WTC11 (cell line): ENCODE data around the gene SLC23A2. TPM values are rescaled to one million over a fixed set of nuclear protein-coding genes. Genes with fewer than 3 reads are reported as not detected.

Experiments
- ATAC-seq: fragments of 200-7000 bp; cut with Tn5 transposase; 2 replicates; pipeline ENCODE4 v1.10.0; 2021; ENCODE audit warnings: mild to moderate bottlenecking, moderate library complexity
- CTCF ChIA-PET: fragments of 300-600 bp; sonication (Branson Sonifier 250); formaldehyde crosslinking; loops from one replicate; lab custom pipeline; 2021; ENCODE audit warnings: antibody characterized with exemption; lab: Charles Lee
- POLR2A ChIA-PET: fragments of 350-600 bp; sonication (Branson Sonifier 250); formaldehyde crosslinking; loops from one replicate; lab custom pipeline; 2021; ENCODE audit warnings: antibody characterized with exemption; lab: Charles Lee
- DNase-seq: peaks from one replicate; pipeline ENCODE4 v3.0.0; 2021; ENCODE audit warnings: low spot score
- H3K27ac Mint-ChIP-seq: 2 replicates; pipeline ENCODE4 v1.8.0; 2021; ENCODE audit warnings: mixed read lengths
- H3K27me3 Mint-ChIP-seq: 2 replicates; pipeline ENCODE4 v1.8.0; 2021; ENCODE audit warnings: low read depth, mild to moderate bottlenecking, moderate library complexity, mixed read lengths
- H3K36me3 Mint-ChIP-seq: 2 replicates; pipeline ENCODE4 v1.8.0; 2021; ENCODE audit warnings: mixed read lengths
- H3K4me1 Mint-ChIP-seq: 2 replicates; pipeline ENCODE4 v1.8.0; 2022; ENCODE audit warnings: mixed read lengths
- H3K4me3 Mint-ChIP-seq: 2 replicates; pipeline ENCODE4 v1.8.0; 2021; ENCODE audit warnings: mild to moderate bottlenecking, moderate library complexity, mixed read lengths
- H3K9me3 Mint-ChIP-seq: 2 replicates; pipeline ENCODE4 v1.8.0; 2021; ENCODE audit warnings: mixed read lengths
- CREM ChIP-seq: sonication (generic); formaldehyde crosslinking; IDR thresholded peaks from 2 replicates; pipeline ENCODE4 v1.8.1; 2022; ENCODE audit warnings: mild to moderate bottlenecking, missing genetic modification reagents, moderate library complexity
- ELF4 ChIP-seq: sonication (generic); formaldehyde crosslinking; IDR thresholded peaks from 2 replicates; pipeline ENCODE4 v1.8.1; 2022; ENCODE audit warnings: low read depth, mild to moderate bottlenecking, moderate library complexity, missing genetic modification reagents
- ERG ChIP-seq: fragments of 250-450 bp; sonication (Bioruptor Pico); IDR thresholded peaks from 2 replicates; pipeline ENCODE4 v1.8.0; 2021; ENCODE audit warnings: mild to moderate bottlenecking
- FOXK1 ChIP-seq: sonication (generic); formaldehyde crosslinking; IDR thresholded peaks from 2 replicates; pipeline ENCODE4 v1.8.0; 2022; ENCODE audit warnings: mild to moderate bottlenecking, moderate library complexity, missing genetic modification reagents
- JUN ChIP-seq: sonication (generic); formaldehyde crosslinking; IDR thresholded peaks from 2 replicates; pipeline ENCODE4 v1.8.0; 2023; ENCODE audit warnings: mild to moderate bottlenecking, missing genetic modification reagents
- NFATC4 ChIP-seq: fragments of 250-450 bp; sonication (Bioruptor Pico); IDR thresholded peaks from 2 replicates; pipeline ENCODE4 v1.9.0; 2021; ENCODE audit warnings: mild to moderate bottlenecking
- NFYB ChIP-seq: sonication (generic); formaldehyde crosslinking; conservative IDR thresholded peaks from 2 replicates; pipeline ENCODE4 v1.8.0; 2022; ENCODE audit warnings: low read depth, missing genetic modification reagents
- OVOL2 ChIP-seq: fragments of 250-450 bp; sonication (Bioruptor Pico); IDR thresholded peaks from 2 replicates; pipeline ENCODE4 v1.9.0; 2021; ENCODE audit warnings: mild to moderate bottlenecking, borderline replicate concordance
- SMAD4 ChIP-seq: sonication (generic); formaldehyde crosslinking; IDR thresholded peaks from 2 replicates; pipeline ENCODE4 v1.8.0; 2022; ENCODE audit warnings: mild to moderate bottlenecking, missing genetic modification reagents
- TEAD1 ChIP-seq: sonication (generic); formaldehyde crosslinking; IDR thresholded peaks from 2 replicates; pipeline ENCODE4 v1.8.0; 2022; ENCODE audit warnings: mild to moderate bottlenecking, missing genetic modification reagents
- ZBTB43 ChIP-seq: sonication (generic); formaldehyde crosslinking; IDR thresholded peaks from 2 replicates; pipeline ENCODE4 v1.8.1; 2023; ENCODE audit warnings: mild to moderate bottlenecking, missing genetic modification reagents
- ZNF281 ChIP-seq: sonication (generic); formaldehyde crosslinking; IDR thresholded peaks from 2 replicates; pipeline ENCODE4 v1.8.0; 2023; ENCODE audit warnings: mild to moderate bottlenecking, missing genetic modification reagents
- ZNF423 ChIP-seq: fragments of 250-450 bp; sonication (Bioruptor Pico); IDR thresholded peaks from 2 replicates; pipeline ENCODE4 v2.1.2; 2022; ENCODE audit warnings: mild to moderate bottlenecking, moderate library complexity
- ZNF671 ChIP-seq: fragments of 250-450 bp; sonication (Bioruptor Pico); IDR thresholded peaks from 2 replicates; pipeline ENCODE4 v1.8.0; 2021; ENCODE audit warnings: mild to moderate bottlenecking
- total RNA-seq: library from RNA; stranded (reverse); gene quantifications from 3 replicates; pipeline ENCODE4 v1.2.3, GENCODE V29; 2021
- TF ChIP-seq, protein P1 (sequence below): sonication (generic); formaldehyde crosslinking; IDR thresholded peaks from 2 replicates; pipeline ENCODE4 v1.8.0; 2023; ENCODE audit warnings: missing genetic modification reagents, mild to moderate bottlenecking, borderline replicate concordance
- TF ChIP-seq, protein P2 (sequence below): sonication (generic); formaldehyde crosslinking; IDR thresholded peaks from 2 replicates; pipeline ENCODE4 v1.8.0; 2022; ENCODE audit warnings: mild to moderate bottlenecking, missing genetic modification reagents
- TF ChIP-seq, protein P3 (sequence below): fragments of 250-450 bp; sonication (Bioruptor Pico); IDR thresholded peaks from 2 replicates; pipeline ENCODE4 v1.9.0; 2021; ENCODE audit warnings: moderate library complexity, mild to moderate bottlenecking, inconsistent platforms, borderline replicate concordance
- TF ChIP-seq, protein P4 (sequence below): sonication (generic); formaldehyde crosslinking; conservative IDR thresholded peaks from 2 replicates; pipeline ENCODE4 v1.8.1; 2023; ENCODE audit warnings: mild to moderate bottlenecking, low read depth, missing genetic modification reagents, moderate library complexity

The SLC23A2 gene
- total RNA-seq, 1 experiment from 2014 or later: 14.5 TPM

GRCh38 chr20:5041433-5041832 lies 40.1 kb upstream of the SLC23A2 start:
- ChIA-PET POLR2A (no interaction called here), CTCF (interaction anchor here (0.6 kb wide), 3 partner anchors 19 to 307 kb away, joined by 3 to 4 read pairs (median 3); no protein-coding TSS in a partner anchor)
- Mint-ChIP-seq H3K9me3 (no peaks in the 10 kb centered on the region), H3K4me1 (no peaks in the 10 kb centered on the region), H3K4me3 (no peak overlapping the region), H3K36me3 (no peaks in the 10 kb centered on the region), H3K27ac (no peak overlapping the region), H3K27me3 (no peaks in the 10 kb centered on the region)
- DNase-seq (peak; percentile 16), ATAC-seq (no peak; the same call in 1 of the 2 replicates)
- no peak for TF ChIP-seq SMAD4
- no peak for TF ChIP-seq ELF4 (CRISPR knock-in tag)
- no peak for TF ChIP-seq ZNF423 (CRISPR knock-in tag)
- no peak for TF ChIP-seq CREM (CRISPR knock-in tag)
- TF ChIP-seq JUN (CRISPR knock-in tag): no peak
- TF ChIP-seq ZNF281: no peak
- TF ChIP-seq ERG (CRISPR knock-in tag): no peak
- no peak for TF ChIP-seq ZBTB43

GRCh38 chr20:5040345-5040744 lies 39.0 kb upstream of the SLC23A2 start:
- Mint-ChIP-seq H3K4me3 (no peak overlapping the region), H3K27ac (no peak overlapping the region), H3K36me3 (no peaks in the 10 kb centered on the region), H3K9me3 (no peaks in the 10 kb centered on the region), H3K27me3 (no peaks in the 10 kb centered on the region), H3K4me1 (no peaks in the 10 kb centered on the region)
- DNase-seq (no peak), ATAC-seq (no peak)
- CTCF ChIA-PET: interaction anchor here (1.1 to 1.2 kb wide), 2 partner anchors 16 to 182 kb away, joined by 3 to 4 read pairs; no protein-coding TSS in a partner anchor
- POLR2A ChIA-PET: interaction anchor here (0.6 kb wide), 1 partner anchor 282 kb away, joined by 3 read pairs; no protein-coding TSS in a partner anchor
- TF ChIP-seq, protein P1, sequence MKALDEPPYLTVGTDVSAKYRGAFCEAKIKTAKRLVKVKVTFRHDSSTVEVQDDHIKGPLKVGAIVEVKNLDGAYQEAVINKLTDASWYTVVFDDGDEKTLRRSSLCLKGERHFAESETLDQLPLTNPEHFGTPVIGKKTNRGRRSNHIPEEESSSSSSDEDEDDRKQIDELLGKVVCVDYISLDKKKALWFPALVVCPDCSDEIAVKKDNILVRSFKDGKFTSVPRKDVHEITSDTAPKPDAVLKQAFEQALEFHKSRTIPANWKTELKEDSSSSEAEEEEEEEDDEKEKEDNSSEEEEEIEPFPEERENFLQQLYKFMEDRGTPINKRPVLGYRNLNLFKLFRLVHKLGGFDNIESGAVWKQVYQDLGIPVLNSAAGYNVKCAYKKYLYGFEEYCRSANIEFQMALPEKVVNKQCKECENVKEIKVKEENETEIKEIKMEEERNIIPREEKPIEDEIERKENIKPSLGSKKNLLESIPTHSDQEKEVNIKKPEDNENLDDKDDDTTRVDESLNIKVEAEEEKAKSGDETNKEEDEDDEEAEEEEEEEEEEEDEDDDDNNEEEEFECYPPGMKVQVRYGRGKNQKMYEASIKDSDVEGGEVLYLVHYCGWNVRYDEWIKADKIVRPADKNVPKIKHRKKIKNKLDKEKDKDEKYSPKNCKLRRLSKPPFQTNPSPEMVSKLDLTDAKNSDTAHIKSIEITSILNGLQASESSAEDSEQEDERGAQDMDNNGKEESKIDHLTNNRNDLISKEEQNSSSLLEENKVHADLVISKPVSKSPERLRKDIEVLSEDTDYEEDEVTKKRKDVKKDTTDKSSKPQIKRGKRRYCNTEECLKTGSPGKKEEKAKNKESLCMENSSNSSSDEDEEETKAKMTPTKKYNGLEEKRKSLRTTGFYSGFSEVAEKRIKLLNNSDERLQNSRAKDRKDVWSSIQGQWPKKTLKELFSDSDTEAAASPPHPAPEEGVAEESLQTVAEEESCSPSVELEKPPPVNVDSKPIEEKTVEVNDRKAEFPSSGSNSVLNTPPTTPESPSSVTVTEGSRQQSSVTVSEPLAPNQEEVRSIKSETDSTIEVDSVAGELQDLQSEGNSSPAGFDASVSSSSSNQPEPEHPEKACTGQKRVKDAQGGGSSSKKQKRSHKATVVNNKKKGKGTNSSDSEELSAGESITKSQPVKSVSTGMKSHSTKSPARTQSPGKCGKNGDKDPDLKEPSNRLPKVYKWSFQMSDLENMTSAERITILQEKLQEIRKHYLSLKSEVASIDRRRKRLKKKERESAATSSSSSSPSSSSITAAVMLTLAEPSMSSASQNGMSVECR: no peak
- TF ChIP-seq NFYB (CRISPR knock-in tag) (no peak), FOXK1 (CRISPR knock-in tag) (no peak), TEAD1 (no peak), NFATC4 (no peak), CREM (CRISPR knock-in tag) (no peak), OVOL2 (CRISPR knock-in tag) (no peak), ZNF671 (CRISPR knock-in tag) (no peak)
- TF ChIP-seq, protein P2, sequence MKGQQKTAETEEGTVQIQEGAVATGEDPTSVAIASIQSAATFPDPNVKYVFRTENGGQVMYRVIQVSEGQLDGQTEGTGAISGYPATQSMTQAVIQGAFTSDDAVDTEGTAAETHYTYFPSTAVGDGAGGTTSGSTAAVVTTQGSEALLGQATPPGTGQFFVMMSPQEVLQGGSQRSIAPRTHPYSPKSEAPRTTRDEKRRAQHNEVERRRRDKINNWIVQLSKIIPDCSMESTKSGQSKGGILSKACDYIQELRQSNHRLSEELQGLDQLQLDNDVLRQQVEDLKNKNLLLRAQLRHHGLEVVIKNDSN: no peak
- TF ChIP-seq, protein P3, sequence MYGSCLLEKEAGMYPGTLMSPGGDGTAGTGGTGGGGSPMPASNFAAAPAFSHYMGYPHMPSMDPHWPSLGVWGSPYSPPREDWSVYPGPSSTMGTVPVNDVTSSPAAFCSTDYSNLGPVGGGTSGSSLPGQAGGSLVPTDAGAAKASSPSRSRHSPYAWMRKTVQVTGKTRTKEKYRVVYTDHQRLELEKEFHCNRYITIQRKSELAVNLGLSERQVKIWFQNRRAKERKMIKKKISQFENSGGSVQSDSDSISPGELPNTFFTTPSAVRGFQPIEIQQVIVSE (CRISPR knock-in tag): no peak
- TF ChIP-seq, protein P4, sequence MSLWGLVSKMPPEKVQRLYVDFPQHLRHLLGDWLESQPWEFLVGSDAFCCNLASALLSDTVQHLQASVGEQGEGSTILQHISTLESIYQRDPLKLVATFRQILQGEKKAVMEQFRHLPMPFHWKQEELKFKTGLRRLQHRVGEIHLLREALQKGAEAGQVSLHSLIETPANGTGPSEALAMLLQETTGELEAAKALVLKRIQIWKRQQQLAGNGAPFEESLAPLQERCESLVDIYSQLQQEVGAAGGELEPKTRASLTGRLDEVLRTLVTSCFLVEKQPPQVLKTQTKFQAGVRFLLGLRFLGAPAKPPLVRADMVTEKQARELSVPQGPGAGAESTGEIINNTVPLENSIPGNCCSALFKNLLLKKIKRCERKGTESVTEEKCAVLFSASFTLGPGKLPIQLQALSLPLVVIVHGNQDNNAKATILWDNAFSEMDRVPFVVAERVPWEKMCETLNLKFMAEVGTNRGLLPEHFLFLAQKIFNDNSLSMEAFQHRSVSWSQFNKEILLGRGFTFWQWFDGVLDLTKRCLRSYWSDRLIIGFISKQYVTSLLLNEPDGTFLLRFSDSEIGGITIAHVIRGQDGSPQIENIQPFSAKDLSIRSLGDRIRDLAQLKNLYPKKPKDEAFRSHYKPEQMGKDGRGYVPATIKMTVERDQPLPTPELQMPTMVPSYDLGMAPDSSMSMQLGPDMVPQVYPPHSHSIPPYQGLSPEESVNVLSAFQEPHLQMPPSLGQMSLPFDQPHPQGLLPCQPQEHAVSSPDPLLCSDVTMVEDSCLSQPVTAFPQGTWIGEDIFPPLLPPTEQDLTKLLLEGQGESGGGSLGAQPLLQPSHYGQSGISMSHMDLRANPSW: no peak
